ENCODE data around the gene PIK3CA.

DNA sequence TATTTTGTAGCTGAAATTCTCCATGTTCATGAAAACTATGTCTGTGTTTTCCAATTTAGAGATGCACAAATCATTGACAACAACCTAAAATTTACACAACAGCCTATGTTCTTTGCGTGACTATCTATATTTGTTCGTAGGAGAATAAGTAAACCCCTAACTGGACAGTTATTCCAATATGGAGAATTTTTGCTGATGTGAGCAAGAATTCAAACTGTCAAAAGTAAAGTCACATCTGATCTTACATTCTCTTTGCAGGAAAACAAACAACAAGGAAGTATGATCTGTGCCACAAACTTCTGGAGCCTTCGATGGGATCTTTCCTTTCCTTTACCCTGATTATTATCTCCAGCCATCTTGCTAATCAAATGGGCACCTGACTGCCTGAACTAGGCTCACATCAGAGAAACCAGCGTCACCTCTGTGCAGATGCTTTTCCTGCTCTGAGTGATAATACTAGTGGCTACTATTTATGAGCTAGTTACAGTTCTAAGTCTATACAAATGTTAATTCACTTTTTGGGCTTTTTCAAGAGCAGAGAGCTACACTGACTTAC is 121.1 kb downstream of the PIK3CA start:
- TF ChIP-seq CTCF (IDR thresholded peaks at IDR 0.05; ENCODE audit: borderline replicate concordance, extremely low read depth, low read length, poor library complexity, severe bottlenecking) (no peak), EZH2 (IDR thresholded peaks at IDR 0.05; ENCODE audit: borderline replicate concordance, low read depth, low read length, severe bottlenecking) (no peak)

Measured in DND-41 (cell line).